Measurements from ENCODE around the gene SFXN2.

Gene SFXN2

DNA sequence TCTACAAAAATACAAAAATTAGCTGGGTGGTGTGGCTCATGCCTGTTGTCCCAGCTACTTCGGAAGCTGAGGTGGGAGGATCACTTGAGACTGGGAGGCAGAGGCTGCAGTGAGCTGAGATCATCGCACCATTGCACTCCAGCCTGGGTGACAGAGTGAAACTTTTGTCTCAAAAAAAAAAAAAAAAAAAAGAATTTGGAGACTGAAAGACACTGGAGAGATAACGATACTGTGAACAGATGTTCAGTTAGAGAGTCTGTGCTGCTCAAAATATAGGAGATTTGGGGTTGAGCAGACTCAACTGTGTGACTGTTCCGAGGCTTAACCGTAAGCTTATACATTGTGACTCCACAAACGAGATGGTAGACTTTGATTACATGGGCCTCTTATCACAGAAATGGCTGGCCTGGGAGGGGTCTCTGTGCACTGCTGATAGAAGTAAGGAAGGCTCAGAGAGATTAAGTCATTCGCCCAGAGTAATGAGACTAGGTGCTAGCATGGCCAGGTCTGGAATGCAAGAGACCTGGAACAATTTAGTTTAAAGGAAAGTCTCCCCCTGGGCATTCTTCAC, 48.7 kb downstream of the SFXN2 start:
- Histone ChIP-seq H3K36me3 (ENCODE audit: insufficient read depth, low read length) (no peaks in the 10 kb centered on the region), H3K9me3 (ENCODE audit: insufficient read depth, low read depth, low read length) (no peaks in the 10 kb centered on the region), H3K4me3 (ENCODE audit: low read length, poor library complexity, severe bottlenecking) (no peak overlapping the region), H3K27me3 (ENCODE audit: insufficient read depth, low read length, poor library complexity, severe bottlenecking) (no peaks in the 10 kb centered on the region), H3K79me2 (ENCODE audit: insufficient read depth, low read length) (peaks cover 17% of the 10 kb centered on the region), H3K4me1 (ENCODE audit: insufficient read depth, low read length, poor library complexity, severe bottlenecking) (peaks cover 5% of the 10 kb centered on the region), H3K4me2 (ENCODE audit: low read depth, low read length, poor library complexity, severe bottlenecking) (no peak overlapping the region), H3F3A (ENCODE audit: low read depth) (no peaks in the 10 kb centered on the region), H2AFZ (ENCODE audit: low read length) (no peak overlapping the region), H3K9ac (ENCODE audit: low read depth, low read length, poor library complexity, severe bottlenecking) (no peak overlapping the region), H3K9me2 (replicated peaks; ENCODE audit: low read depth, low read length) (no peaks in the 10 kb centered on the region), H4K20me1 (ENCODE audit: insufficient read depth, low read length, poor library complexity, severe bottlenecking) (no peaks in the 10 kb centered on the region)
- no peak for TF ChIP-seq EZH2phosphoT487 (IDR thresholded peaks at IDR 0.05; ENCODE audit: borderline replicate concordance)
- no peak for TF ChIP-seq CTCF (conservative IDR thresholded peaks at IDR 0.05; ENCODE audit: low read length)

DNA sequence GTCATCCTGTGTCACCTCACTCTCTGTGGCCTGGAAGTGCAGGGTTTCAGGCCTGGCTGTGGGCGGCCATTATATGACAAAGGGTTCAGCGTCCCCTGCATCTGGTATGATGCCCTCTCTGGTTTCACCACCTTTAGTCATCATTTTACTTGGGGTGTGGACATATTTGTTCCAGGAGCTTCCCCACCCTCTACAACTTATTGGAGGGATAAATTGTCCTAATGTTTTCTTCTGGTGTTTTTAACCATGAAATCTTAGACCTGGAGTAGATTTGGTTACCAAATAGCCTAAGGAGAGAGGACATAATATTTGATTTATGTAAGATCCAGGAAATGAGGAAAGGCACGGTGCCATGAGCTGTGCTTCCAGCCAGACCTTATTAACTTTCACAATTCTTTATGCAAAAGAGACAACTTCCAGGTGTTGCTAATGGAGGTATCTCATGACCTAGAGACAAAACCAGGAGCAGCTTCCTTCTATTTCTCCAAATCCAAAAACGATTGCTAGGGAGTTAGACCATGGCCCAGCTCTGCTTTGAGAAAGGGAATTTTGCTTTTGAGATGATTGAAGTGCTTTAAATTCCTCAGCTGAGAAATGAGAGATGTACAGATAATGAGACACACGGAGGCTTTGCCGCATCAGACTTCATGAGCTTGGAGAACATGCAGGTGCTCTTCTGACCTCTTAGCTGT, 50.2 kb downstream of the SFXN2 start:
- Histone ChIP-seq H4K20me1 (ENCODE audit: insufficient read depth, low read length, poor library complexity, severe bottlenecking) (no peaks in the 10 kb centered on the region), H3K9me3 (ENCODE audit: insufficient read depth, low read depth, low read length) (no peaks in the 10 kb centered on the region), H3K36me3 (ENCODE audit: insufficient read depth, low read length) (no peaks in the 10 kb centered on the region), H3F3A (ENCODE audit: low read depth) (no peaks in the 10 kb centered on the region), H3K9ac (ENCODE audit: low read depth, low read length, poor library complexity, severe bottlenecking) (no peak overlapping the region), H3K27me3 (ENCODE audit: insufficient read depth, low read length, poor library complexity, severe bottlenecking) (no peaks in the 10 kb centered on the region), H3K9me2 (replicated peaks; ENCODE audit: low read depth, low read length) (no peaks in the 10 kb centered on the region), H2AFZ (ENCODE audit: low read length) (no peak overlapping the region), H3K4me3 (ENCODE audit: low read length, poor library complexity, severe bottlenecking) (no peak overlapping the region), H3K79me2 (ENCODE audit: insufficient read depth, low read length) (peaks cover 10% of the 10 kb centered on the region), H3K4me1 (ENCODE audit: insufficient read depth, low read length, poor library complexity, severe bottlenecking) (peaks cover 13% of the 10 kb centered on the region), H3K4me2 (ENCODE audit: low read depth, low read length, poor library complexity, severe bottlenecking) (no peak overlapping the region)
- TF ChIP-seq EZH2phosphoT487 (IDR thresholded peaks at IDR 0.05; ENCODE audit: borderline replicate concordance) (no peak), CTCF (conservative IDR thresholded peaks at IDR 0.05; ENCODE audit: low read length) (no peak)

DNA sequence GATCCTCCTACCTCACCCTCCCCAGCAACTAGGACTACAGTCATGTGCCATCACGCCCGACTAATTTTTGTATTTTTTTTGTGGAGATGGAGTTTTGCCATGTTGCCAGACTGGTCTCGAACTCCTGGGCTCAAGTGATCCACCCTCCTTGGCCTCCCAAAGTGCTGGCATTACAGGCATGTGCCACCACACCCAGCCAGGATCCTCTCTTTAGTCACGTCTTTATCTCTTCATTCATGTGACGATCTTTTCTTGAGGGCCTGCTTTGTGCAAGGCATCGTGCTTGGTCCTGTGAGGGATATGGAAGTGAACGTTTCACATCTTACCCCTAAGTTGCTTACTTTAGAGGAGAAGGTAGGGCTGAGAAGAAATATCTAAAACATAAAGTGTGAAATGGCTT, 50.9 kb downstream of the SFXN2 start:
- Histone ChIP-seq H2AFZ (ENCODE audit: low read length) (no peak overlapping the region), H3F3A (ENCODE audit: low read depth) (no peaks in the 10 kb centered on the region), H3K79me2 (ENCODE audit: insufficient read depth, low read length) (peaks cover 4% of the 10 kb centered on the region; the same call in 1 of the 2 replicates), H3K36me3 (ENCODE audit: insufficient read depth, low read length) (no peaks in the 10 kb centered on the region), H3K4me2 (ENCODE audit: low read depth, low read length, poor library complexity, severe bottlenecking) (no peak overlapping the region), H3K27me3 (ENCODE audit: insufficient read depth, low read length, poor library complexity, severe bottlenecking) (no peaks in the 10 kb centered on the region), H3K4me1 (ENCODE audit: insufficient read depth, low read length, poor library complexity, severe bottlenecking) (peaks cover 20% of the 10 kb centered on the region), H3K4me3 (ENCODE audit: low read length, poor library complexity, severe bottlenecking) (no peak overlapping the region), H3K9ac (ENCODE audit: low read depth, low read length, poor library complexity, severe bottlenecking) (no peak overlapping the region), H3K9me2 (replicated peaks; ENCODE audit: low read depth, low read length) (no peaks in the 10 kb centered on the region), H4K20me1 (ENCODE audit: insufficient read depth, low read length, poor library complexity, severe bottlenecking) (no peaks in the 10 kb centered on the region), H3K9me3 (ENCODE audit: insufficient read depth, low read depth, low read length) (no peaks in the 10 kb centered on the region)
- no peak for TF ChIP-seq EZH2phosphoT487 (IDR thresholded peaks at IDR 0.05; ENCODE audit: borderline replicate concordance)
- no peak for TF ChIP-seq CTCF (conservative IDR thresholded peaks at IDR 0.05; ENCODE audit: low read length)
